Activated CD4-positive, alpha-beta T cell treated with anti-CD3 and anti-CD28 coated beads, Interleukin-2, amount 10 ng/mL, durations not matched to agents 7 days and 5 days (primary cell): ENCODE results near the gene EHMT1. TPM values are rescaled to one million over a fixed set of nuclear protein-coding genes. Genes with fewer than 3 reads are reported as not detected.

Experiments
- CTCF ChIA-PET: fragments of 350-600 bp; sonication (Branson Sonifier 250); formaldehyde crosslinking; loops from one replicate; lab custom pipeline; 2021; ENCODE audit warnings: antibody characterized with exemption; lab: Charles Lee
- POLR2A ChIA-PET: fragments of 350-600 bp; sonication (Branson Sonifier 250); formaldehyde crosslinking; loops from one replicate; lab custom pipeline; 2021; ENCODE audit warnings: antibody characterized with exemption; lab: Charles Lee
- DNase-seq: peaks from one replicate; pipeline ENCODE4 v3.0.0-alpha.2; 2020
- H3K27ac Mint-ChIP-seq: one replicate; pipeline ENCODE4 v1.8.0; 2021; ENCODE audit warnings: mild to moderate bottlenecking, moderate library complexity, mixed read lengths
- H3K27me3 Mint-ChIP-seq: one replicate; pipeline ENCODE4 v1.8.0; 2021; ENCODE audit warnings: mixed read lengths
- H3K36me3 Mint-ChIP-seq: one replicate; pipeline ENCODE4 v1.8.0; 2021; ENCODE audit warnings: low read depth, mixed read lengths
- H3K4me1 Mint-ChIP-seq: one replicate; pipeline ENCODE4 v1.8.0; 2021; ENCODE audit warnings: mixed read lengths
- H3K4me3 Mint-ChIP-seq: one replicate; pipeline ENCODE4 v1.8.0; 2021; ENCODE audit warnings: mild to moderate bottlenecking, moderate library complexity, mixed read lengths
- H3K9me3 Mint-ChIP-seq: one replicate; pipeline ENCODE4 v1.8.0; 2021; ENCODE audit warnings: mixed read lengths
- total RNA-seq, 2 experiments: library from RNA; stranded (reverse); gene quantifications; one replicate each; pipeline ENCODE4 v1.2.3, GENCODE V29; 2021

EHMT1 gene
- total RNA-seq, 2 experiments from 2014 or later, result 100 to 110 TPM

DNA sequence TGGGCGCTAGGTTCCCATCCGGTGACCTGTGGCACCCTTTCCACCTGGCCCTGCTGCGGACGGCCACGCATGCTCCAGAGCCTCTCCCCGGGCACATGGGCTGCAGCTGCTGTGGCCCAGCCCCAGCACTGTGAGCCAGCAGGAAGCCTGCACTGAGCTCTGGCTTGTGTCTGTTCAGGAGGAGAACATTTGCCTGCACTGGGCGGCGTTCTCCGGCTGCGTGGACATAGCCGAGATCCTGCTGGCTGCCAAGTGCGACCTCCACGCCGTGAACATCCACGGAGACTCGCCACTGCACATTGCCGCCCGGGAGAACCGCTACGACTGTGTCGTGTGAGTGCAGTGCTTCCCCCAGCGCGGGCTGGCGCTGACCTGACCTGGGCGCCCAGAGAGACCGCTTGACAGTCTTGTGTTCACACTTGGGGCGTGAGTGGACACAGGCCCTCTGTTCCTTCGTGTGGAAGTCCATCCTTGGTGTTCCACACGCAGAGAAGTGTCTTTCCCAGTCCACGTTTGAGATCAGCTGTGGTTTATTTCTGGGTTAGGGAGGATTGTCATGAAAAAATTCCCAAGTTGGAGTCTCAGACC is 192.6 kb downstream of the EHMT1 start:
- no peak overlapping the region for H3K27ac Mint-ChIP-seq
- no peak overlapping the region for H3K4me3 Mint-ChIP-seq
- peaks cover 14% of the 10 kb centered on the region for H3K4me1 Mint-ChIP-seq
- no peak for DNase-seq
- H3K36me3 Mint-ChIP-seq, result peaks cover 41% of the 10 kb centered on the region
- no peaks in the 10 kb centered on the region for H3K27me3 Mint-ChIP-seq
- POLR2A ChIA-PET, result no interaction called here
- no peaks in the 10 kb centered on the region for H3K9me3 Mint-ChIP-seq
- CTCF ChIA-PET, result no interaction called here

DNA sequence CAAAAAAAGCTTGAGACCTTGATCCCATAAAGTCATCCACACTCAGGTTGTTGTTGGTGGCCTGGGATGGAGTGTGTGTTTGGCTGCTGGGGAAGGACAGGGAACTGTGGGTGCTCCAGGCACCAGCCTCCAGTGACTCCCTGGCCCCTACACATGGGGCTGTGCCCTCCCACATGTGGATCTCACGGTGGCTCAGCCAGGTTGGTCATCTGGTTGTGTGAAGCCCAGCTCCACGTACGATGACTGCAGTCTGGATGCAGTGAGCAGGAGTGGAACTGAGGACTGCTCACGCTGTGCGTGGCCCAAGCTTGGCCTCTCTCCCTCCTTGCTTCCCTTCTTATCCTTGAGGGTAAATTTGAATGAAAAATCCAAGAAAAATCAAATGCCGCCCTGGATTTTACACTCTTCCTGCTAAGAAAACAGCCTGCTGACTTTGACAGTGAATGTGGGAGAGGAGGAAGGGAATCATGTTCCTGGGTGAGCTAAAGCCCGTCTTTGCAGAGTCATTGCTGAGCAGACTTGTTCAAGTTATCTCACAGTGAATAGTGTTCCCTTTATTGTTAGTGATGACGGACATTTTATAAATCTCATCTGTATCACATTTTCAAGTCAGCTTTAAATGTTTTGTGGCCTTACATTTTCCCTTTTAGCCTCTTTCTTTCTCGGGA is 193.7 kb downstream of the EHMT1 start:
- no peak overlapping the region for H3K4me3 Mint-ChIP-seq
- H3K4me1 Mint-ChIP-seq, result peaks cover 9% of the 10 kb centered on the region
- ChIA-PET CTCF (no interaction called here), POLR2A (no interaction called here)
- no peaks in the 10 kb centered on the region for H3K27me3 Mint-ChIP-seq
- DNase-seq, result no peak
- no peaks in the 10 kb centered on the region for H3K9me3 Mint-ChIP-seq
- peaks cover 42% of the 10 kb centered on the region for H3K36me3 Mint-ChIP-seq
- no peak overlapping the region for H3K27ac Mint-ChIP-seq

DNA sequence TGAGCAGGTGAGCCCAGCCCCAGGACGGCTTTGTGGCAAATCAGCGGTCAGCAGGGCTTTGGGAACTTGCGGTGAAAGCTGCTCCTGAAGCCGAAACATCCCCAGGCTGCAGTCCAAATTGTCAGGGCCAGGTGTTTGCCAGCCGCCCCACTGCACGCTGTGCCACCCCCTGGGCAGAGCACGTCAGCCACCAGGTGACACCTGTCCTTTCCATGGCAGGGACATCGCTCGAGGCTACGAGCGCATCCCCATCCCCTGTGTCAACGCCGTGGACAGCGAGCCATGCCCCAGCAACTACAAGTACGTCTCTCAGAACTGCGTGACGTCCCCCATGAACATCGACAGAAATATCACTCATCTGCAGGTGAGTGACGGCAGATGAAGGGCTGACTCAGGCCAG is 194.4 kb downstream of the EHMT1 start:
- ChIA-PET CTCF (no interaction called here), POLR2A (no interaction called here)
- Mint-ChIP-seq H3K4me1 (peaks cover 2% of the 10 kb centered on the region), H3K27me3 (no peaks in the 10 kb centered on the region), H3K27ac (no peak overlapping the region), H3K36me3 (peaks cover 43% of the 10 kb centered on the region), H3K4me3 (no peak overlapping the region), H3K9me3 (no peaks in the 10 kb centered on the region)
- DNase-seq, result no peak

DNA sequence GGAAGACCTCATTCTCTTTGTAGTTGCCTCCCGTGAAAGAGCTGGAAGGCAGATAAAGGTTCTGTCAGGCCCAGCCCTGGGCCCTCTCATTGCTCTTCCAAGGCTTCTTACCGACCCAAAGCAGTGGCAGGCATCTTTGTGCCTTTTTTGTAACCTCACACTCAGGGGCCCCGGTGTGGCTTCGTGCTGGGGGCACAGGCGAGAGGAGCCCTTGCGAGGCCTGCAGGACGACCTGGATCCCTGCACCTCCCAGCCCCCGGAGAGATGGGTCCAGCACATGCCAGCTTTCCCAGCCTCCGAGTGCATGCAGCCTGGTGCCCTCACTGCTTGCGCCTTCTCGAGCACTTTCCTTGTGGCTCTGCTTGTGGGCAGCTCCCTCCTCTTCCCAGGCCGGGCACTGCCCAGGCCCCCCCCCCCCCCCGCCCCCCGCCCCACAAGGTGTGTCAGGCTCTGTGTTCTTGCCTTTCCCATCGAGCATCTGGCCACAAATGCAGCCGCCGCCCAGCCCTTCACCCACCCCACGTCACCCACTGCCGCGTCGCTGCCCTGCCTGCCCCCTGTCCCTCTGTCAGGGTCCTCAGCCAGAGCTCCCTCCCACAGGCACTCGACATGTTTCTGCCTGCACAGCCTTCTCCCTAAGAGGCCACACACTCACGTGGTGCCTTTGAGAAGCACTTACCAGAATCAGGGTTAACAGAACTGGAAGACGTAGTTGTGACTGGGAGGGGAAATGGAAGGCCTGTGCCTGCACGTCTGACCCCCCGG is 195.0 kb downstream of the EHMT1 start:
- Mint-ChIP-seq H3K27me3 (no peaks in the 10 kb centered on the region), H3K4me1 (no peaks in the 10 kb centered on the region), H3K36me3 (peaks cover 43% of the 10 kb centered on the region), H3K27ac (no peak overlapping the region), H3K4me3 (no peak overlapping the region), H3K9me3 (no peaks in the 10 kb centered on the region)
- DNase-seq, result no peak
- CTCF ChIA-PET, result no interaction called here
- POLR2A ChIA-PET, result no interaction called here

DNA sequence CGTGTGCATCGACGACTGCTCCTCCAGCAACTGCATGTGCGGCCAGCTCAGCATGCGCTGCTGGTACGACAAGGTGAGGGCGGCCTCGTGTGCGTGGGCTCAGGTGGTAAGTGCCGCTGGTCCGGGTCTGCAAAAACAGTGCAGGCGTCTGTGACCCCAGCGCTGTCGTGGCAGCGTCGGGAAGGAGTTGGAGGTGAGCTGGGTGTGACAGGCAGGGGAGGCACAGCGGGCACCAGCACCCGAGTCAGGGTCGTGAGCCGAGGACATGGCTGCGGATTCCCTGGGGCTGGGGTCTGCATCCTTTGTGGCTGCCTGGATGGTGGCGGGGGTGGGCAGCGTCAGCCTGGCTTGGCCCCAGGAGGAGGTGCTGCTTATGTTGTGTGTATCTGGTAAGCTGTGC is 195.6 kb downstream of the EHMT1 start:
- no peak overlapping the region for H3K4me3 Mint-ChIP-seq
- peaks cover 43% of the 10 kb centered on the region for H3K36me3 Mint-ChIP-seq
- H3K4me1 Mint-ChIP-seq, result no peaks in the 10 kb centered on the region
- H3K27me3 Mint-ChIP-seq, result no peaks in the 10 kb centered on the region
- no peaks in the 10 kb centered on the region for H3K9me3 Mint-ChIP-seq
- POLR2A ChIA-PET, result no interaction called here
- no peak overlapping the region for H3K27ac Mint-ChIP-seq
- no peak for DNase-seq
- CTCF ChIA-PET, result no interaction called here

DNA sequence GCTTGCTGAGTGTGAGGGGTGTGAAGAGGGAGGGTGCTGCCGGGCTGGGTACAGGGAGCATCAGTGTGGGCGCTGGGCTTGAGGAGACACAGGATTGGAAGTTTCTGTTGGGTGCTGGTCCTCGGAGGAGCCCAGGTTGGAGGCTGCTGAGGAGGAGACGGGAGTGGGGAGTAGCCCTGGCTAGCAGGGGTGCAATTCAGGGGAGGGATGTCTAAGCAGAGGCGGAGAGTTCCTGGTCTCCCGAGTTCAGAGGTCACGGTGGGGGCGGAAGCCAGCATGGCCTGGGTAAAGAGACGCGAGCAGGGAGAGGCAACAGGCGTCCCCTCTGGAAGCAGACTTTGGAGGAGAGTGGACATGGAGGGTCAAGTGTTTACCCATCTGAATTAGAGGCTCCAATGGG is 196.0 kb downstream of the EHMT1 start:
- Mint-ChIP-seq H3K4me3 (no peak overlapping the region), H3K4me1 (no peaks in the 10 kb centered on the region), H3K27ac (no peak overlapping the region), H3K9me3 (no peaks in the 10 kb centered on the region), H3K27me3 (no peaks in the 10 kb centered on the region), H3K36me3 (peaks cover 47% of the 10 kb centered on the region)
- ChIA-PET POLR2A (no interaction called here), CTCF (no interaction called here)
- no peak for DNase-seq

DNA sequence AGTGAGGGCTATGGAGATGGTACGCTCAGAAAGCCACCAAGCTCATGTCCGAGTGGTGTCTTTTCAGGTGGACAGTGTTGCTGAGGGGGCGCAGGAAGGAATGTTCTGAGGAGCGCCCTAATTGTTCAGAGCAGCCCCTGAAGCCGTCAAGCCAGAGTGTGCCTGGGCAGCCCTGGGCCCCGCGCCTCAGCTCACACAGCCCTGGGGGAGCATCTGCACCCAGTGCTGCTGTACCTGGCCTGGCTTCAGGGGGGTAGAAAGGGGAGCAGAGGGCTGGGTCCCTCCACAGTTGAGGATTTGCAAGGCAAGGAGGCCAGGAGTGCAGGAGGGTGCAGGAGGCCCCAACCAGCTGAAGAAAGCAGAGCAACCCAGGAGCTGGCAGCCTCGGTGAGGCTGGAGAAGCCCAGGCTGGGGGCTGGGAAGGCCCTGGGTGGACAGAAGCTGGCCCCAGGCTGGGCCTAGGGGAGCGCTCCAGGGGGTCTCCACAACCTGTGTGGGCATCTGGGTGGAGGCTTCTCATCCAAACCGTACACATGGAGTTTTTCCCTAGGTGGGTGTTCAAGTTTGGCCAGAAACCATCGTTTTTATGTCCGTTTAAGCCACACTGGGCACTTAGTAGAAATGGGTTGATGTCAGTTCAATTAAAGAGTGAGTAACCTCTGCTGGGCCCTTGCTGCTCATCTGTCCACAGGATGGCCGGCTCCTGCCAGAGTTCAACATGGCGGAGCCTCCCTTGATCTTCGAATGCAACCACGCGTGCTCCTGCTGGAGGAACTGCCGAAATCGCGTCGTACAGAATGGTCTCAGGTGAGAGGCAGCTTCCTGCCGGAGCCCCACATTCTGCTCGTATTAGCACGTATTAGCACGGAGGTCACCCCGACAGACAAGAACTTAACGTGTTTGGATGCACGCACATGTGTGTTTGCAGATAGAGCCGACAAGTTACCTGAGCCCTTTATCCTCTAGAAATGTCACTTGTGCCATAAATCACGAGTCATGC is 196.8 kb downstream of the EHMT1 start:
- no peak overlapping the region for H3K27ac Mint-ChIP-seq
- DNase-seq, result no peak
- peaks cover 53% of the 10 kb centered on the region for H3K36me3 Mint-ChIP-seq
- ChIA-PET POLR2A (no interaction called here), CTCF (interaction anchor here (0.8 kb wide), 1 partner anchor 13 kb away, joined by 3 read pairs; no protein-coding TSS in a partner anchor)
- no peaks in the 10 kb centered on the region for H3K27me3 Mint-ChIP-seq
- no peaks in the 10 kb centered on the region for H3K4me1 Mint-ChIP-seq
- no peak overlapping the region for H3K4me3 Mint-ChIP-seq
- H3K9me3 Mint-ChIP-seq, result no peaks in the 10 kb centered on the region

DNA sequence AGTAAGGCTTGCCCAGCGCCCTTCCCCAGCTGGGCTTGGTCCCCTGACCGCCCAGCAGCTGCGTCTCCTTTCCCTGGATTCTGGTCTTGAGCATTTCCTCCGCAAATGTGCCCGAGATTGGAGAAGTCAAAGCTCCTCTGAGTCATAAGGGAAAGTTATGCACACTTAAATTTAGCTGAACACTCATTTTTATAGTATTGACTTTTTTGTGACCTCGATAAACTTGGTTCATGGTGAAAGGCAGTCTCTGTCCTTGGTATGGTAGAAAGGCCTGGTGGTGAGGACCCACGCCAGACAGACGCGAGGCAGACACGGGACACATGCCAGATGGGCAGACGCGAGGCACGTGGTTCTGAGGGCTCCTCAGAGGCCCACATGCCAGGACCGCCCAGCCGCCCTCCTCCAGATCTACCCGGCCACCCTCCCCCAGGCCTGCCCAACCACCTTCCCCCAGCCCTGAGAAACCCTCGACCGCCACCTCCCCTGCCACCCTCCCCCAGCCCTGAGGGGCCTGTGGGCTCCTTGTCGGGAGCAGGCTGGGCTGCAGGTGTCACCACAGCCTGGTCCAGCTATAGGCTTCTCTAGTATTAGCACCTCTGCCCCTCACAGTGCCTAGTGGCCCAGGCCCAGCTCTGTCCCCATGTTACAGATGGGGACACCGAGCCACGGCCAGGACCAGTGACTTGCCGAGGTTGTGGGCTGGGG is 197.9 kb downstream of the EHMT1 start:
- Mint-ChIP-seq H3K36me3 (peaks cover 58% of the 10 kb centered on the region), H3K27ac (no peak overlapping the region), H3K4me3 (no peak overlapping the region), H3K27me3 (no peaks in the 10 kb centered on the region), H3K4me1 (no peaks in the 10 kb centered on the region), H3K9me3 (no peaks in the 10 kb centered on the region)
- no peak for DNase-seq
- ChIA-PET CTCF (no interaction called here), POLR2A (no interaction called here)

DNA sequence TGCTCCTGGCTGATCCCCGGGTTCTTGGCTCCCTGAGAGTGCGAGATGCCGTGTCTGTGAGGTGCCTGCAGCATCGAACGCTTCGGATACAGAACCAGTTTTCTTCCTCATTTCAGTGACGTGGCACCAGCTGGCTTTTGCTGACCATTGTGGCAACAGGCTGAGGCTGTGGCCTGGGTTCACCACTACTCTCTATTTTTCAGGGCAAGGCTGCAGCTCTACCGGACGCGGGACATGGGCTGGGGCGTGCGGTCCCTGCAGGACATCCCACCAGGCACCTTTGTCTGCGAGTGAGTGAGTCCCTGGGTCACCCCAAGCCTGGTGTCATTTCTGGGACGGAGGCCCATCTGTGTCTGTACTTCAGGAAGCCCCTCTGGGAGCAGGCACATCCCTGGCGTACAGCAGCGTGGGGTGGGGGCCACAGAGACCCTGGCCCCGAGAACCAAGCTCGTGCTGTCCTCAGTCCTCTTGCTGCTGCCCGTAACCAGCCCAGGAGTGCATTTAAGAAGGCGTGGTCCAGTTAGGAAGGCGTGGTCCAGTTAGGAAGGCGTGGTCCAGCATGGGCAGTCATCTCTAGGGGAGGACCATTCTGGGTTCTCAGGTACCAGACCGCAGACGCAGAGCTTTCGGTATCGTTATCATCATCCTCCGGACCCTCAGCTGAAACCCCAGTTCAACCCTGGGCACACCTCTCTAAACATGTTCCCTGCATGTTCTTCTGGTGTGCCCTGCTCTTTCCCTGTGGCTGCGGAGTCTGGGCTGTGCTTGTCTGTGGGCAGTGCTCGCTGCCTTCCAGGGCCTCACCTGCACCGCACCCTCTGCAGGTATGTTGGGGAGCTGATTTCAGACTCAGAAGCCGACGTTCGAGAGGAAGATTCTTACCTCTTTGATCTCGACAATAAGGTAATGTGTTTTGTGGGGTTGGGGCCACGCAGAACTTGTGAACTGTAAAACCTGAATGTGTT is 198.7 kb downstream of the EHMT1 start:
- ChIA-PET CTCF (interaction anchor here (0.6 kb wide), 1 partner anchor 196 kb away, joined by 4 read pairs; no protein-coding TSS in a partner anchor), POLR2A (no interaction called here)
- Mint-ChIP-seq H3K36me3 (peaks cover 65% of the 10 kb centered on the region), H3K27ac (no peak overlapping the region), H3K9me3 (peaks cover 5% of the 10 kb centered on the region), H3K4me3 (no peak overlapping the region), H3K4me1 (no peaks in the 10 kb centered on the region), H3K27me3 (no peaks in the 10 kb centered on the region)
- DNase-seq, result no peak

DNA sequence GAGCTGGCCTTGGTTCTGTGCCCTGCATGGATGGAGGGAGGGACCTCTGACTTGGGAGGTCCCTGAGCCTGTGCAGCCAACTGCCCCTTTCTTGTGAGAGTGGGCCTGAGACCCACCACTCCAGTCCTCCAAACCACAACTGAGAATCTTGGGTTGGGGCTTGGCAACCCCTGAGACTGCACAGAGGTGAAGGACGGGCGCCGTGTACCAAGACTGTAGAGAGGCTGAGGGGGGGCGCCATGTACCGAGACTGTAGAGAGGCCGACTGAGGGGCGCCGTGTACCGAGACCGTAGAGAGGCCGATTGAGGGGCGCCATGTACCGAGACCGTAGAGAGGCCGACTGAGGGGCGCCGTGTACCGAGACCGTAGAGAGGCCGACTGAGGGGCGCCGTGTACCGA is 199.5 kb downstream of the EHMT1 start:
- ChIA-PET CTCF (no interaction called here), POLR2A (no interaction called here)
- DNase-seq, result no peak
- Mint-ChIP-seq H3K9me3 (peaks cover 5% of the 10 kb centered on the region), H3K4me3 (no peak overlapping the region), H3K4me1 (no peaks in the 10 kb centered on the region), H3K36me3 (peaks cover 62% of the 10 kb centered on the region), H3K27me3 (no peaks in the 10 kb centered on the region), H3K27ac (no peak overlapping the region)

DNA sequence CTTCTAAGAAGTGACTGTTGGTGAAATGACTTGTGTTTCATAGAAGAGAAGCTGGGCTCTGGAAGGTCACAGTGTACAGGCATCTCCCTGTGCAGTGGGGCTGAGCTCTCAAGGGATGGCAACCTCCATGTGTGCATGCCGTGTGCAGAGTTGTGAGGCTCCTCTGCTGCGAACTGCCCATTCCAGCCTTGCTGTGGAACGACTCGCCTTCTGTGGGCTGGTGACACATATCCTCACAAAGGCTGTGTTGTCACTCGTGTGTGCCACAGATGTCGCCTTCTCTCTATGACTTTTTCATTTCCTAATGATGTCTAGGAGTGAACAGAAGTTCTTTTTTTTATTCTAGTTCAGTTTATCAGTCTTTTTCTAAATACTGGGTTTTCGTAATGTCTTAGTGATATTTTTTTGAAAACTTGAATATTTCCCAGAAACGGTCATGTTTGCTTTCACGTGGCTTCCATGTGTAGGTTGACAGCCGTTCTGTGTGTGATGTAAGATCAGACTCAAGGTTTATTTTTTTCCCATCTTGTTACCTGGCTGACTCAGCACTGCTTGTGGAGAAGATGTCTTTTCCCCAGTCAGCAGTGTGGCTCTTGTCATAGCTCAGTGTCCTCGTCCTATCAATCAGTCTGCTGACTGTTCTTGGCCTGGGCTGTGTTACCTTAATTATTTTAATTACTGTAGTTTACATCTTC is 201.5 kb downstream of the EHMT1 start:
- peaks cover 66% of the 10 kb centered on the region for H3K36me3 Mint-ChIP-seq
- H3K27ac Mint-ChIP-seq, result no peak overlapping the region
- no peak overlapping the region for H3K4me3 Mint-ChIP-seq
- H3K4me1 Mint-ChIP-seq, result no peaks in the 10 kb centered on the region
- DNase-seq, result no peak
- POLR2A ChIA-PET, result no interaction called here
- no peaks in the 10 kb centered on the region for H3K27me3 Mint-ChIP-seq
- H3K9me3 Mint-ChIP-seq, result peaks cover 5% of the 10 kb centered on the region
- CTCF ChIA-PET, result no interaction called here
